Adrenal gland (tissue), 12 donors: ENCODE data around the gene KIRREL3. TPM values are rescaled to one million over a fixed set of nuclear protein-coding genes. Genes with fewer than 3 reads are reported as not detected.
A peak's percentile ranks its signal among the peaks of the same experiment; 100 is the strongest.

Experiments
- DNase-seq, 7 donors: peaks; one replicate each; pipeline ENCODE4 v3.0.0-alpha.2; 2019 to 2020
- H3K27ac ChIP-seq, 5 donors: fragments of 200-600 bp; sonication (generic) in 4 of 5; 1 replicate in 3 of 5; 2 replicates in 2 of 5; pipeline versions ENCODE4 v1.5.1 to v1.8.0; 2016 to 2020; ENCODE audit warnings: mild to moderate bottlenecking in 1 of 5
- H3K27me3 ChIP-seq: fragments of 200-600 bp; 2 replicates; pipeline ENCODE4 v1.8.0; 2021
- H3K36me3 ChIP-seq, 2 donors: fragments of 200-600 bp; replicated peaks in 1 of 2; 1 replicate in 1 of 2; 2 replicates in 1 of 2; pipeline versions ENCODE4 v1.5.1 to v1.8.0; 2018 to 2022
- H3K4me1 ChIP-seq, 2 donors: fragments of 200-600 bp; replicated peaks in 1 of 2; 1 replicate in 1 of 2; 2 replicates in 1 of 2; pipeline versions ENCODE4 v1.5.1 to v1.8.0; 2018 to 2021
- H3K4me3 ChIP-seq, 4 donors: fragments of 200-600 bp; sonication (generic) in 3 of 4; one replicate each; pipeline ENCODE4 v1.5.1; 2016 to 2018
- H3K9me3 ChIP-seq, 3 donors: fragments of 200-600 bp; sonication (generic) in 1 of 3; replicated peaks in 1 of 3; 1 replicate in 2 of 3; 2 replicates in 1 of 3; pipeline versions ENCODE4 v1.5.1 to v1.8.0; 2016 to 2021
- POLR2A ChIP-seq, 2 donors: fragments of 450-650 bp; IDR thresholded peaks; one replicate each; pipeline ENCODE4 v1.6.1; 2017; ENCODE audit warnings: antibody characterized with exemption in 2 of 2, mild to moderate bottlenecking in 2 of 2, moderate library complexity in 1 of 2
- WGBS, 4 donors: extraction: QIAGEN DNeasy Blood & Tissue Kit in 2 of 4; methylation state at CpG; one replicate each; pipeline versions ENCODE4 v1.1.5 to v1.1.7; 2013 to 2017; 5-methylcytosine and 5-hydroxymethylcytosine counted together
- intact Hi-C, 2 donors: fragments of 100-400 bp; cut with DNase I; formaldehyde crosslinking; loops; one replicate each; pipeline versions ENCODE4 v1.14.1 to v1.15.0; 2022 to 2023
- polyA plus RNA-seq, 3 donors: library from polyadenylated mRNA; stranded (reverse); fragments of 200-250 nt in 2 of 3; fragments of 350-450 nt in 1 of 3; fragmentation: Illumina TruSeq in 1 of 3; extraction: RNeasy Lipid Tissue Mini Kit (QIAGEN cat#74804) in 1 of 3; gene quantifications; one replicate each; pipeline ENCODE4 v1.2.3, GENCODE V29; 2013 to 2014
- total RNA-seq, 9 donors: library from RNA; depleted of rRNA in 4 of 9; stranded (reverse); fragments of >200 nt in 4 of 9; fragments of 120-200 nt in 1 of 9; fragmentation: NEBNext Ultra II Directional in 1 of 9; extraction: Animal tissue kit (Norgen Biotek cat#: 25700) in 1 of 9; gene quantifications; one replicate each; pipeline versions ENCODE4 v1.1.0 to v1.2.4, GENCODE V29; 2013 to 2023
- TF ChIP-seq, protein P1 (sequence below), 6 experiments: fragments of 450-650 bp in 4 of 6; fragments of 200-600 bp in 2 of 6; sonication (generic) in 1 of 6; IDR thresholded peaks; 1 replicate in 5 of 6; 2 replicates in 1 of 6; pipeline versions ENCODE4 v1.5.1 to v1.8.0; 2016 to 2021; ENCODE audit warnings: antibody characterized with exemption in 6 of 6, mild to moderate bottlenecking in 2 of 6, moderate library complexity in 1 of 6
- donor health status: healthy with polysubstance abuse.
- donor health status: Bipolar disorder and iron deficiency.
- donor health status: DM: yes; HTN: yes; CAD: no.
- donor health status: DM: no; HTN: no; CAD: no.
- donor health status: DM: no; HTN: no; CAD: no.
- donor health status: DM: yes; HTN: yes; CAD: no.

The KIRREL3 gene
- total and polyA plus RNA-seq, 12 donors = 0.07 to 4.1 (median 0.64) TPM; not detected in 1

DNA sequence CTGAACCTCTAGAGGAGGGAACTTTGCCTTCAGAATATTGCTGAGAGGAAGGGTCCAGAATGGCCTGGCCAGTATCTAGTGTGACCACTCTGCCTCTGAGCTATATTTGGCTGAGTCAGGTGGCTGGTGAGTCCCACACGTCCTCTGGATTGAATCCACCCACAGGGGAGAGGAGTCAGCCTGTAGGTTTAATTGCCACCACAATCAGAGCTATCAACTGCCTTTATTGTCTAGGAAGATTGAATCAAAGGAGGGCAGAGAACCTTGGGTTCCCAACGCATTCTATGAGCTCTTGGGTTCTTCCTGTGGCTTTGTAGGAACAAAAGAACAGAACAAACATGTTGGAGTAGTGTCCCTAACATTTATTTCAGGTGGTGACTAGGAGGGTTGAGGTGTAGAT is 577.4 kb downstream of the KIRREL3 start:
- H3K27me3 ChIP-seq = no peaks in the 10 kb centered on the region
- WGBS, 4 donors = 31 to 60% (median 38%) methylated on average over 1 to 2 of the region's 2 CpGs
- peak overlapping the region; percentile 10 to 90 (median 72) for H3K27ac ChIP-seq
- DNase-seq = no peak
- intact Hi-C loops = loop anchor here in 1 of 2 donors (5.0 kb wide), 1 partner anchor 66 kb away; the partner anchor contains the start of gene ST3GAL4
- no peaks in the 10 kb centered on the region for H3K9me3 ChIP-seq
- no peak overlapping the region for H3K4me3 ChIP-seq
- no peaks in the 10 kb centered on the region for H3K36me3 ChIP-seq
- TF ChIP-seq POLR2A (IDR thresholded peaks at IDR 0.05) = no peak
- TF ChIP-seq, protein P1, sequence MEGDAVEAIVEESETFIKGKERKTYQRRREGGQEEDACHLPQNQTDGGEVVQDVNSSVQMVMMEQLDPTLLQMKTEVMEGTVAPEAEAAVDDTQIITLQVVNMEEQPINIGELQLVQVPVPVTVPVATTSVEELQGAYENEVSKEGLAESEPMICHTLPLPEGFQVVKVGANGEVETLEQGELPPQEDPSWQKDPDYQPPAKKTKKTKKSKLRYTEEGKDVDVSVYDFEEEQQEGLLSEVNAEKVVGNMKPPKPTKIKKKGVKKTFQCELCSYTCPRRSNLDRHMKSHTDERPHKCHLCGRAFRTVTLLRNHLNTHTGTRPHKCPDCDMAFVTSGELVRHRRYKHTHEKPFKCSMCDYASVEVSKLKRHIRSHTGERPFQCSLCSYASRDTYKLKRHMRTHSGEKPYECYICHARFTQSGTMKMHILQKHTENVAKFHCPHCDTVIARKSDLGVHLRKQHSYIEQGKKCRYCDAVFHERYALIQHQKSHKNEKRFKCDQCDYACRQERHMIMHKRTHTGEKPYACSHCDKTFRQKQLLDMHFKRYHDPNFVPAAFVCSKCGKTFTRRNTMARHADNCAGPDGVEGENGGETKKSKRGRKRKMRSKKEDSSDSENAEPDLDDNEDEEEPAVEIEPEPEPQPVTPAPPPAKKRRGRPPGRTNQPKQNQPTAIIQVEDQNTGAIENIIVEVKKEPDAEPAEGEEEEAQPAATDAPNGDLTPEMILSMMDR (IDR thresholded peaks at IDR 0.05) = no peak
- peaks cover 33 to 72% of the 10 kb centered on the region in 2 donors for H3K4me1 ChIP-seq

DNA sequence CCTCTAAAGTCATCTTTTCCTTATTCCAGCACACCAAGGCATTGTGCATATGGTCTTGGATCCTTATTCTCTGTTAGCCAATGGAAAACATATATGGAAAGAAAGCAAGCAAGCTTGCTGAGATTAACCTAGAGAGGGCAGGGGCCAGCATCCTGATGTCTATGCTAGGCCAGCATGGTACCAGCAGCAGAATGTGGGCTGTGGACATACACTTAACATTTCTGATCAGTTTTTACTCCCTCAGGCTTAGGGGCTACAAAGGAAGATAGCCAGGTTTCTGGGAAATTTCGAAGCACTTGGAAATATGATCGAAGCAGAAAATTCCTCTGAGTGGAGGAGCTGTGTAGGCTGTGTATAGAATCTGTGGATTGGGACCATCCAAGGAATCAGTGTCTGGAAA is 578.1 kb downstream of the KIRREL3 start:
- Histone ChIP-seq H3K36me3 (no peaks in the 10 kb centered on the region), H3K4me1 (peaks cover 33 to 70% of the 10 kb centered on the region in 2 donors), H3K9me3 (no peaks in the 10 kb centered on the region), H3K27me3 (no peaks in the 10 kb centered on the region), H3K27ac (peak overlapping the region in 2 of 5 donors; percentile 77 to 90), H3K4me3 (no peak overlapping the region)
- WGBS, 4 donors = 88 to 99% (median 93%) methylated on average over 2 of the region's 2 CpGs
- intact Hi-C loops = loop anchor here in 1 of 2 donors (5.0 kb wide), 1 partner anchor 65 kb away; the partner anchor contains the start of gene ST3GAL4
- TF ChIP-seq POLR2A (IDR thresholded peaks at IDR 0.05) = no peak
- TF ChIP-seq, protein P1 (IDR thresholded peaks at IDR 0.05) = no peak
- DNase-seq = no peak

DNA sequence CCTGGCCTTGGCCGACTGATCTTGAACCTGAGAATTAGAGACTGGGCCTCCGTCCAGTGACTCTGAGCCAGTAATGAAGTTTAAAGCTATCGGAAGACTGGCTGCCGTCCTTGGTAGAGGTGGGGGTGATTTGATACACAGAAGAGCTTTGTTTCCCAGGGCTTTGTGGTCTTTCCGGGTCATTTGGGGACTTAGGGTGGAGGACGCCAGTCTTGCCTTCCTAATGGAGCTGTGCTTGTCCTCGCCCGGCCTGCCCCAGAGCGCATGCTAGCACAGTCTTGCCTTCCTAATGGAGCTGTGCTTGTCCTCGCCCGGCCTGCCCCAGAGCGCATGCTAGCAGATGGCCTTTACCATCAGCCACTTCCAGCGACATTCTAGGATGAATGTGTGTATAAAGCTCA is 579.3 kb downstream of the KIRREL3 start:
- Histone ChIP-seq H3K27me3 (no peaks in the 10 kb centered on the region), H3K4me1 (peaks cover 42 to 68% of the 10 kb centered on the region in 2 donors), H3K9me3 (no peaks in the 10 kb centered on the region), H3K36me3 (no peaks in the 10 kb centered on the region), H3K27ac (peak overlapping the region; percentile 37 to 90 (median 60)), H3K4me3 (no peak overlapping the region)
- TF ChIP-seq POLR2A (IDR thresholded peaks at IDR 0.05) = no peak
- TF ChIP-seq, protein P1 (IDR thresholded peaks at IDR 0.05) = no peak
- DNase-seq = peak in 6 of 7 donors; percentile 46 to 80 (median 62)
- intact Hi-C loops = loop anchor here in 1 of 2 donors (5.0 kb wide), 1 partner anchor 64 kb away; the partner anchor contains the start of gene ST3GAL4
- WGBS, 4 donors = 38 to 51% (median 40%) methylated on average over 6 to 13 of the region's 13 CpGs

DNA sequence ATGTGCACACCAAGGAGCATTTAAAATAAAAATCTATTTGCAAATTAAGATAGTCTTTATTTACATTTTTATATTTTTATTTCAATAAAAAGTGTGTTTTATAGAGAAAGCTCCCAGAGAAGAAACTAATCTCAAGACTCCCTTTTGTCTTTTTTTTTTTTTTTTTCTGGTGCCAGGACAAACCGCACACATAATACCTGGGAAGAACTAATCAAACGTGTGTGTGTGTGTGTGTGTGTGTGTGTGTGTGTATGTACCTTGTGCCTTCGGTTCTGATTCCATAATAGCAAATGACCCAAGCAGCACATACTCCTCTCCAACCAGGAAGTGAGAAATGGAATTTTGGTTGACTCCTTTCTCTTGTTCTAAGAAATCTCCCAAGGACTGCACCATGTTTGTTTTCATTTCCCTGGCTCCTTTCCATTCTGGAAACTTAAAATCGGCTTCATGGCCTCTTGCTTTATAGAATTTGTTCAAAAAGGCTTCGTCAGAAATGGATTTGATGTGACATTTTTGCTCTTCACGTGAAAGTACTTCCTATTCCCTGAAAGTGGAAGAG is 579.8 kb downstream of the KIRREL3 start:
- 25 to 35% (median 28%) methylated on average over 6 of the region's 6 CpGs for WGBS, 4 donors
- intact Hi-C loops = loop anchor here in 1 of 2 donors (5.0 kb wide), 1 partner anchor 63 kb away; the partner anchor contains the start of gene ST3GAL4
- H3K4me1 ChIP-seq = peaks cover 43 to 73% of the 10 kb centered on the region in 2 donors

More for the DNA sequence above, 579.8 kb downstream of the KIRREL3 start:
- no peak for TF ChIP-seq POLR2A (IDR thresholded peaks at IDR 0.05)
- TF ChIP-seq, protein P1 (IDR thresholded peaks at IDR 0.05) = no peak
- H3K27me3 ChIP-seq = no peaks in the 10 kb centered on the region
- H3K4me3 ChIP-seq = no peak overlapping the region
- H3K9me3 ChIP-seq = no peaks in the 10 kb centered on the region
- H3K36me3 ChIP-seq = no peaks in the 10 kb centered on the region
- H3K27ac ChIP-seq = peak overlapping the region; percentile 37 to 90 (median 60)
- no peak for DNase-seq
